Measurements from ENCODE around the gene HNRNPA1.
"Not testable (repeated sequence)": the region's sequence is repeated elsewhere in the genome, so short reads cannot be mapped to it uniquely, and the experiment has no call there.

Gene HNRNPA1

DNA sequence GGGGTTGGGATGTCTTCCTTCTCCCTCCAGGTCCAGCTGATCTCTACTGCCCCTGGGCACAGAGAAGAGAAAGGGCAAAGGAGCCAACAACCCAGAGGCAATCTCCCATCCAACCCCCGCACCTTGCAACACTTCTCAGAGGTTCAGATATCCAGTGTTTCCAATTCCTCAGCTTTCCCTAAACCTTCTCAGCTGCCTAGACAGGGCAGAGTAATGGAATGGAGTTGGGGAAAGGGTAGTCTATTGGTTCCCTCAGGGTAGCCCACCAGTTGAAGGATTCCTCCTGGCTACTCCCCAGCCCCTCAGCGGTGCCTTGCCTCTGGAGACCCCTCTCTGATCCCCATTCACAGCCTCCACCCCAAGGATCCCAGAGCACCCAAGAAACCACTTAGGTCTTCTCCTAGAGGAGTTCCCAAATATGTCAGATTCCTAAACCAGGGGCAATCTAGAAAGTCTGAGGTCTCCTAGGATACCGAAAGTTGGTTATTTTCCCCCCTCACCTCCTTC is 19.8 kb downstream of the HNRNPA1 start:
- H3K4me1 ChIP-seq (ENCODE audit: insufficient read depth, low read length), result peaks cover 34% of the 10 kb centered on the region

DNA sequence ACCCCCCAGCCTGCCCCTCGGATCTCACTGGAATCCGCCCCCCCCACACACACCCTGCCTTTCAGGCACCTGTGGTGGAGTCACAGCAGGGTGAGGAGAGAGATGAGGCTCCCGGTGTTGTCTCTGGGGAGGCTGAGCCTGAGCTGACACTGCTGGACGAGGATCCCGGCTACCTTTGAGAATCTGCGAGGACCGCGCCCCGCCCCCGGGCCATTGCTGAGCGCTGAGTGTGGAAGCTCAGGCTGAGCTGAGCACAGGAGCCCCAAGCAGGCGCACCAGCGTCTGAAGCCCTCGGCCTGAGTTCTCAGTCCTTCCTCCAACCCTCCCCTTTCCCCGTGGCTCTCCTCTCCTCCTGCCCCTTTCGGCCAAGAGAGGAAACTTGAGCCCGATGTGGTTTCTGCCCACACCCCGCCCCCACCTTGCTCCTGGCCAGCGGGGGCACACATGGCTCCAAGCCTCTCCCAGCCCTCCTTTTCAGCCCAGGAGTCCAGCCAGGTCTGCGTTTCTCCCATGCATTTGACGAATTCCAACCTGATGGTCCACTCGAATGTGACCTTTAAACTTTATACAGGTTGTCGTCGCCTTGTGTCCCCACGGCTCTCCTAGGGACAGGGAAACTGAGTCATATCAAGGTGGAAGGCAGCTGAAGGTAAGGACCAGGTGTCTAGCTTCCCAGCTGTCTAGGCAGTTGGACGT is 20.4 kb downstream of the HNRNPA1 start, which contains the start of gene NFE2:
NFE2 (minus strand) TSS at position 284 of the 696 bp plus-strand sequence. CDS start 5,767 bp downstream, outside the sequence.
- H3K9me3 ChIP-seq (ENCODE audit: control insufficient read depth, insufficient read depth, low read length), result no peaks in the 10 kb centered on the region
- H3K9ac ChIP-seq (ENCODE audit: low read depth, low read length), result peak within 1 kb of the TSS; percentile 48
- no peaks in the 10 kb centered on the region for H3K36me3 ChIP-seq (ENCODE audit: insufficient read depth, low read length)
- H3K4me1 ChIP-seq (ENCODE audit: insufficient read depth, low read length), result peaks cover 34% of the 10 kb centered on the region

More for the DNA sequence above, 19.8 kb downstream of the HNRNPA1 start:
- Histone ChIP-seq H3K36me3 (ENCODE audit: insufficient read depth, low read length) (no peaks in the 10 kb centered on the region), H3K9me3 (ENCODE audit: control insufficient read depth, insufficient read depth, low read length) (no peaks in the 10 kb centered on the region), H3K9ac (ENCODE audit: low read depth, low read length) (peak overlapping the region; percentile 48; the same call in 1 of the 2 replicates)

DNA sequence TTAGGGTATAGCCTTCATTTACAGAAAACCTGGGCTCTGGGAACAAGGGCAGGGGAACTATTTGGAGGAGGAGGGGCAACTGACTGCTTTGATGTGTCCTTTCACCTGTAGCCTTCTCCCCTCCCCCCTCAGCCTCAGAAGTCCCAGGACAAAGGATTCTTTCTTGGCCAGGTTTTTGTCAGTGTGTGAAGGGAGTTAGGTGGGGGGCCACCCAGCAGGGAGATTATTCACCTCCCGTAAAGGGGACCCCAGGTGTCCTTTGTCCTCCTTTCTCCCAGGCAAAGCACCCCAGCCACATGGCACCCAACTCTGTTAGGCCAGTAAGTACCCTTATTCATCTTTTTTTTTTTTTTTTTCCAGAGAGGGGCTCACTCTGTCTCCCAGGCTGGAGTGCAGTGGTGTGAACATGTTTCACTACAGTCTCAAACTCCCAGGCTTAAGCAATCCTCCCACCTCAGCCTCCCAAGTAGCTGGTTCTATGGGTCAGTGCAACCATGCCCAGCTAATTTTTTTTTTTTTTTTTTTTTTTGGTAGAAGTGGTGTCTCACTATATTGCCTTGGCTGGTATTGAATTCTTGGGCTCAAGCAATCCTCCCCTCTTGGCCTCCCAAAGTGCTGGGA is 21.0 kb downstream of the HNRNPA1 start:
- no peaks in the 10 kb centered on the region for H3K9me3 ChIP-seq (ENCODE audit: control insufficient read depth, insufficient read depth, low read length)
- H3K4me1 ChIP-seq (ENCODE audit: insufficient read depth, low read length), result peaks cover 34% of the 10 kb centered on the region
- peak overlapping the region; percentile 48 for H3K9ac ChIP-seq (ENCODE audit: low read depth, low read length)
- H3K36me3 ChIP-seq (ENCODE audit: insufficient read depth, low read length), result no peaks in the 10 kb centered on the region

DNA sequence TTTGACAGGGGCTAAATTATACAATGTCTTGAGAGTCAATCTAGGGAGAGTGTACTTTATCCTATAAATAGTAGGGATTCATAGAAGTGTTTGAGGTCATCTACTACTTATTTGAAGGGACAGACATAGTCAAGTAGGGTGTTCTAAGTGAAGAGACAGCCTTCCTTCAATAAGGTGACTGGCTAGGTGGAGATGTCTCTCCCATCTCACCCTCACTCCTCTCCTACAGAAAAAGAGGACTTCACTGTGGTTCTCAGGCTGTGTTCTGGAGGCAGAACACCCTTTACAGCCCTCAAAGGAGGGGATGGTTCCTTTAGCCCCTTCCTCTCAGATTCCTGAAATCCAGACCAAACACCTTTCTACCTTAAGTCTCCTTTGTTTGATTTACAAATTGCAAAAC is 23.1 kb downstream of the HNRNPA1 start:
- no peaks in the 10 kb centered on the region for H3K36me3 ChIP-seq (ENCODE audit: insufficient read depth, low read length)
- peaks cover 34% of the 10 kb centered on the region for H3K4me1 ChIP-seq (ENCODE audit: insufficient read depth, low read length)
- no peaks in the 10 kb centered on the region for H3K9me3 ChIP-seq (ENCODE audit: control insufficient read depth, insufficient read depth, low read length)
- no peak overlapping the region; the same call in 1 of the 2 replicates for H3K9ac ChIP-seq (ENCODE audit: low read depth, low read length)

DNA sequence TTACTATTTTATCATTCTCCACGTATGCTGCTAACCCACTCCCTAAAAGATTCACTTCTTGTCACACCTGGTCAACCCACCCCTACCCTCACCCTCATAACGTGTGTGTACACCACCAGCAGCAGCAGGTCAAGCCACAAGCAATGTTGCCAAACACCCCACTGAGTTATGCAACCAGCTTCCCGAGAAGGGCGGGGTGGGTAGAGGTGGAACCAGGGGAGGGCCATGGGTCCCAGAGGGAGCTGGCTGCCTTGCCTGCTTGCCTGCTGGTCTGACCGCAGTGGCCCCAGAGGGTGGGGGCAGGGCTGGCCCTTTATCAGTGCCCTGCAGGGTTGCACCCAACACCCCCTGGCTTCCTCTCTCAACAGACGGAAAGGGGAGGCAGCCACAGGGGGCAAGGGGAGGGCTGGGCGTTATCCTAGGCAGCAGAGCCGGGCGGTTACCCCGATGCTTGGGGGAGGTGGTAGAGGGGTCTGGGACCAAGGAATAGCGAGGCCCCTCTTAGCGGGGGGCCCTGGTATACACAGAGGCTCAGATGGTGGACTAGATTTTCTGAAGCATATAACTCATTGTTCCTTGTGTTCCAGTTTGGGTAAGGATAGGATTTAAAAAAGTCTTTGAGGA is 23.8 kb downstream of the HNRNPA1 start:
- Histone ChIP-seq H3K9ac (ENCODE audit: low read depth, low read length) (no peak overlapping the region; the same call in 1 of the 2 replicates), H3K9me3 (ENCODE audit: control insufficient read depth, insufficient read depth, low read length) (no peaks in the 10 kb centered on the region), H3K36me3 (ENCODE audit: insufficient read depth, low read length) (no peaks in the 10 kb centered on the region), H3K4me1 (ENCODE audit: insufficient read depth, low read length) (peaks cover 33% of the 10 kb centered on the region)

DNA sequence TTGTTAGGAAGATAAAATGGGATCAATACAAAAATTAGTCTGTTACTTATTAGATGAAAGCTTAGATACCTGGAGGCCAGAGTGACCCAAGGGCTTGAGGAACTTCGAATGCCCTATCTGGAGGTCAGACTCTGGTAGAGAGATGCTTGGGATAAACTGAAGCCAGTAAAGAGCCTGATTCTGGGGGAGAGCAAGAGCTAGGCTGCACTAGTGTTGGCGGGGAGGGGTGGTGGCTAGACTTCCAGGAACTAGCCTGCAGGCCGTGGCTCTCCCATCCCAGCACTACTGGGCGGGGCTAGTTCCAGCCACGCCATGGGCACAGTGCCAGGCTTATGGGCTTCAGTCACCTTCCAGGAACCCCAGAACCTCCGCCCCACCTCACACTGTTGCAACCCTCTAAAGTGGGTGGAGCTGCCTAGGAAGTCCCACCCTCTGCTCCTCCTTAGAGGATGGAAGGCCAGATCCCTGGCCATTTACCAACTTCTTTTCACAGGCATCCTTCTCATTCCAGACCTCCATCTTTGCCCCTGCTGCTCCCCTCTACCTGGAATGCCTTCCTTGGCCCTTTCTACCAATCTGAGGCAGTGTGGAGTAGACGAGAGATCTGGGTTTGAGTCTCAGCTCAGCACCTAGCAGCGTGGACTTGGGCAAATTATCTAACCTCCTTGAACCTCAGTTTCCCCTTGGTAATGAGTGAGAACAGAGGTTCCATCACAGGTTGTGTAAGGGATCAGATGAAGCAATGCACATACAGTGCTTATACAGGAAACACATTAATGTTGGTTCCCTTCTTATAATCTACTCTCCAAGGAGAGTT is 26.6 kb downstream of the HNRNPA1 start:
- H3K36me3 ChIP-seq (ENCODE audit: insufficient read depth, low read length), result no peaks in the 10 kb centered on the region
- H3K4me1 ChIP-seq (ENCODE audit: insufficient read depth, low read length), result peaks cover 15% of the 10 kb centered on the region
- no peak overlapping the region for H3K9ac ChIP-seq (ENCODE audit: low read depth, low read length)
- H3K9me3 ChIP-seq (ENCODE audit: control insufficient read depth, insufficient read depth, low read length), result no peaks in the 10 kb centered on the region

DNA sequence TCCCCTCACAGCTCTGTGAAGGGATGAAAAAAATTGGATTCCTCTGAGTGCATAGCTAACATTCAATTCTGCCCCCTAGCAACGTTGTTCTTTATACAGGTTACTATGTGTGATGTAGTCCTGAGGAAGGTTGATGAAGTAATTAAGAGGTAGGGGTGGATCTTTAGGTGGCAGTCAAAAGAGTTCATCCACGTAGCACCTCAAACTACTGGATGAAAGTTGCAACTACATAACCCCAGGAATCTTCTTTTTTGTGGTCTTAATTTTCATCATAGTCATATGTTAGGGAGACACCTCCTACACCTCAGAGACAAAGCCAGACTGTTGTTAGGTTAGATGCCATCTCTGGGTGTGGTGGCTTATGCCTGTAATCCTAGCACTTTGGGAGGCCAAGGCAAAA is 30.5 kb downstream of the HNRNPA1 start:
- Histone ChIP-seq H3K9me3 (ENCODE audit: control insufficient read depth, insufficient read depth, low read length) (no peaks in the 10 kb centered on the region), H3K36me3 (ENCODE audit: insufficient read depth, low read length) (no peaks in the 10 kb centered on the region), H3K4me1 (ENCODE audit: insufficient read depth, low read length) (no peaks in the 10 kb centered on the region), H3K9ac (ENCODE audit: low read depth, low read length) (no peak overlapping the region)

DNA sequence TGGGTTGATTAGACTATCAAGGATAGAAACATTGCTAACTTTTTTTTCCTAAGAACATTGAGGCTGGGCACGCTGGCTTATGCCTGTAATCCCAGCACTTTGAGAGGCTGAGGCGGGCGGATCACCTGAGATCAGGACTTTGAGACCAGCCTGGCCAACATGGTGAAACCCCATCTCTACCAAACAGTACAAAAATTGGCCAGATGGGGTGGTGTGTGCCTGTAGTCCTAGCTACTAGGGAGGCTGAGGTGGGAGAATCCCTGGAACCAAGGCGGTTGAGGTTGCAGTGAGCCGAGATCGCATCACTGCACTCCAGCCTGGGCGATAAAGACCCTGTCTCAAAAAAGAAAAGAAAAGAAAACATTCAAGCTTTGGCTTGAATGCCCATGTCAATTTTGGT is 31.8 kb downstream of the HNRNPA1 start:
- not testable (repeated sequence) for H3K9ac ChIP-seq (ENCODE audit: low read depth, low read length); H3K9me3 ChIP-seq (ENCODE audit: control insufficient read depth, insufficient read depth, low read length); H3K4me1 ChIP-seq (ENCODE audit: insufficient read depth, low read length); H3K36me3 ChIP-seq (ENCODE audit: insufficient read depth, low read length)

DNA sequence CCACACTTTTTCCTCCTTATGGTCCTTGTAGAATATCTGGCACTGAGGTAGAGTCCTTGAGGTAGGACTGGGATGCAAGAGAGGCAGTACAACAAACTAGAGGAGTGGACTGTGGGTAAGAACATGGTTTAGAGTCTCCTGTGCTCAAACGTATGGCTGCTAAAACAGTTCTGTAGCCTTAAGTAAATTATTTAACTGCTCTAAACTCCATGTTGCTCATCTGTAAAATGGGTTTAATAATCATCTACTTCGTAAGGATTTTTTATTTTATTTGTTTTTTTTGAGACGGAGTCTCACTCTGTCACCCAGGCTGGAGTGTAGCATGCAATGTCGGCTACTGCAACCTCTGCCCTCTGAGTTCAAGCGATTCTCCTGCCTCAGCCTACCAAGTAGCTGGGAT is 40.8 kb downstream of the HNRNPA1 start:
- Histone ChIP-seq H3K9me3 (ENCODE audit: control insufficient read depth, insufficient read depth, low read length) (no peaks in the 10 kb centered on the region), H3K9ac (ENCODE audit: low read depth, low read length) (no peak overlapping the region), H3K36me3 (ENCODE audit: insufficient read depth, low read length) (no peaks in the 10 kb centered on the region), H3K4me1 (ENCODE audit: insufficient read depth, low read length) (no peaks in the 10 kb centered on the region)

DNA sequence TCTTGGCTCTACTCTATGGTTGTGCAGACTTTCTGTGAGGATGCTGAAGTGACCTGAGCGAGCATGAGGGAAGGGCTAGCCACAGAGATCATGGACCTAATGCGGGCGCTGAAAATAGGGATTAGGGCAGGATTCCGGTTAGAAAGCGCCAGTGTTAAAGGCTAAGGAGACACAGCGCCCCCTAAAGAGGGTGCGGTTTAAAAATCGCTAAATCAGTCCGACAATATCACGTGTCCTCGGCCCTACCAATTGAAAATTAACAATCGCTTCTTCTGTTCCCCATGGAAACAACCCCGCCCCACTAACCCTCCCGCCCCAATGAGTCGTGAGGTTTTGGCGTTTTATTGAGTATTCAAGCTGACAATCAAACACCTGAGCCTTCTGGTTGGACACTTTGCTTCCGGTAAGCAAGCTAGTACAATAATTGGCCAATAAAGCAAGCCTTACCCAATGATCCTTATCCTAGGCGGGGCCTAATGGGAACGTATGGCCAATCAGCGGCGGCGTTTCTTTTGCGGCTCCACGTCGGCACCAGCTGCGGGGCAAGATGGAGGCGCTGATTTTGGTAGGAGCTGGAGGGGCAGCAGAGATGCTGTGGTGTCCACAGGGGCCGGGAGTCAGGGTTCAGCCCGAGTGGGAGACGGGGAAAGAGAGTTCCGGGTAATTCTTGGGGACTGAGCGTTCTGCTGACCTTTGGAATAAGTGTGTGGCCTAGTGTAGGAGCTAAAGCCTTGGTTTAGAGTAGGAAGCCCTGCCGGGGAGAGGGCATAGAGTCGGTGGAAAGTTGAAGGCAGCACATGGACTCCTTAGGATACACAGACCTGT is 44.3 kb downstream of the HNRNPA1 start, which contains the start of gene COPZ1:
COPZ1 (plus strand) TSS at position 515 of the 825 bp plus-strand sequence; CDS start at position 548, 33 bp downstream.
- Histone ChIP-seq H3K36me3 (ENCODE audit: insufficient read depth, low read length) (no peaks in the 10 kb centered on the region), H3K4me1 (ENCODE audit: insufficient read depth, low read length) (peaks cover 16% of the 10 kb centered on the region), H3K9ac (ENCODE audit: low read depth, low read length) (peak within 1 kb of the TSS; percentile 86), H3K9me3 (ENCODE audit: control insufficient read depth, insufficient read depth, low read length) (no peaks in the 10 kb centered on the region)

DNA sequence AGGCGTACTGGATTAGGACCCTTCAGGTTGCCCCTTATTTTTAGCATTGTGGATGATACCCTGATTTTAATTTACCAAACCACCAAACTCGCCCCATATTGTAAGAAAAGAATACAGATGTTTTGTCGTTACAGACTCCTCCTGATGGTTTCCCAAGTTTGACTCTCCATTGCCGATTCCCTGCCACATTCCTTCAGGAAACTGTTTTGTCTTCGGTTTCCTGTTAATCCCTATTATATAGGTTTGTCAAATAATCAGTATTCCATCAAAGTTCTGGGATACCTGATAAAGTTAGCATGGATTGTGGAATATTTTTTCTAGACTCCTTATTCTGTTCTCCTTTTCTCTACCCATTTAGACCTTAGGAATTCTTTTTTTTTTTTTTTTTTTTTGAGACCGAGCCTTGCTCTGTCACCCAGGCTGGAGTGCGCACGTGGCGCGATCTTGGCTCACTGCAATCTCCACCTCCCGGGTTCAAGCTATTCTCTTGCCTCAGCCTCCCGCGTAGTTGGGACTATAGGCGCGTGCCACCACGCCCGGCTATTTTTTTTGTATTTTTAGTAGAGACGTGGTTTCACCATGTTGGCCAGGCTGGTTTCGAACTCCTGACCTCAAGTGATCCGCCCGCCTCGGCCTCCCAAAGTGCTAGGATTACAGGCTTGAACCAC is 45.0 kb downstream of the HNRNPA1 start:
- H3K9ac ChIP-seq (ENCODE audit: low read depth, low read length), result peak overlapping the region; percentile 86
- H3K36me3 ChIP-seq (ENCODE audit: insufficient read depth, low read length); H3K9me3 ChIP-seq (ENCODE audit: control insufficient read depth, insufficient read depth, low read length): not testable (repeated sequence)
- H3K4me1 ChIP-seq (ENCODE audit: insufficient read depth, low read length), result peaks cover 24% of the 10 kb centered on the region

DNA sequence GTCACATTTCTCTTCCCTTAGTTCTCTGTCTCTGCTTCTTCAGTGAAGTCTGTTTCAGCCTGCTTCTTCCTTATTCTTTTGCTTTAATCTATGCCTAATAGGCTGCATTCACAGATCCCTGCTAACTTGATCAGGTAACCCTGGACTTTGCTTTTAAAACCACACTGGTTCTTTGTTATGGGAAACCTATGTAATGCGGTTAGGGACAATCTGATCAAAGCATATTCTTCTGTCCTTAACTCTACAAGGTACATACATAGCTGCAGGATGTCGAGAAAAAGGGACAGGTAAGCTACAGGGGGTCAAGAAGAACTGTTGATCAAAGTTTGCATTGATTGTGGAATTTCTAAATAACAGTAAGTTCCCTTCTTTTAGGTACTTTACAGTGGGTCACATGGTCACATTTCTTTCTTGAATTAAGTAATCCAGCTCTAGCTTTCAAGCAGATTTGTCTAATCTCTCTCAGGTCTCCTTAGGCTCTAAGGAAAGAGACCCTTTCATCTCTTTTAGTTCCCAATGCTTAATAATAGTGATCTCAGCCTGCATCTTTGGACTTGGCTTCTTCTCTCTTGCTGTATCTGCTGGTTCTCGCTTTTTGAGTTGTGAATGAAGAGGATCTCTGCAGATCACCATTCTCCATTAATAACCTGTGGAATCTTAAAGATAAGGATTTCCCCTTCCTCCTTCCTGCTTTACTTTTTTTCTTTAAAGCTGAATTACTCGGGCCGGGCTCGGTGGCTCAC is 48.2 kb downstream of the HNRNPA1 start:
- Histone ChIP-seq H3K9ac (ENCODE audit: low read depth, low read length) (0 out of 2 replicates have a peak overlapping the region, but pooled peaks have one; percentile 6), H3K9me3 (ENCODE audit: control insufficient read depth, insufficient read depth, low read length) (no peaks in the 10 kb centered on the region), H3K4me1 (ENCODE audit: insufficient read depth, low read length) (peaks cover 24% of the 10 kb centered on the region), H3K36me3 (ENCODE audit: insufficient read depth, low read length) (peaks cover 4% of the 10 kb centered on the region; the same call in 1 of the 2 replicates)
